Left cardiac atrium (tissue), 4 donors: ENCODE measurements around the gene FDXR. TPM values are rescaled to one million over a fixed set of nuclear protein-coding genes. Genes with fewer than 3 reads are reported as not detected.
"Not testable (repeated sequence)": the region's sequence is repeated elsewhere in the genome, so short reads cannot be mapped to it uniquely, and the experiment has no call there.

Experiments used
- ATAC-seq, 2 donors: fragments of 200-7000 bp; cut with Tn5 transposase; one replicate each; pipeline ENCODE4 v1.9.1; 2020; ENCODE audit warnings: mild to moderate bottlenecking in 2 of 2, moderate library complexity in 2 of 2
- DNase-seq: peaks from one replicate; pipeline ENCODE4 v3.0.0-alpha.2; 2020
- intact Hi-C, 2 donors: fragments of 100-400 bp; cut with DNase I; formaldehyde crosslinking; loops; one replicate each; pipeline versions ENCODE4 v1.14.1 to v1.15.1; 2022 to 2023
- long read RNA-seq: library from polyadenylated mRNA; unstranded; transcript quantifications from one replicate; pipeline ENCODE4 v2.0.0, GENCODE V29; 2021
- total RNA-seq, 2 donors: library from RNA; stranded (reverse); fragmentation: NEBNext Ultra II Directional; extraction: Animal tissue kit (Norgen Biotek cat#: 25700); gene quantifications; one replicate each; pipeline ENCODE4 v1.2.1, GENCODE V29; 2021
- donor health status: DM: no; HTN: yes; CAD: no.
- donor health status: DM: no; HTN: yes; CAD: no; lungs with severe emphysema.
- donor health status: DM: yes; HTN: yes; CAD: no.
- donor health status: Dilated cardiomyopathy.

The FDXR gene
- total RNA-seq, result 1 to 10 TPM; 6.6 to 8.1 TPM
- long read RNA-seq, transcript FDXR-201 (12 exons, 1,875 nt), result major isoform, 6 of 20 reads
- long read RNA-seq, transcript FDXR-205 (11 exons, 1,827 nt), result major isoform, 6 of 20 reads
- long read RNA-seq, partial matches to known transcripts, result 1 of 20 reads
- long read RNA-seq, other reads (novel, unspliced or antisense), result 7 of 20 reads

GRCh38 chr17:74872313-74873036 is at the start of gene FDXR:
TSS of gene FDXR (minus strand) at chr17:74872994. CDS start at chr17:74872944, 50 bp downstream.
- peak; percentile 0 to 21 for ATAC-seq
- no peak for DNase-seq
- intact Hi-C loops, result no loop called here

- intact Hi-C loops, result no loop called here
- no peak for ATAC-seq
- no peak for DNase-seq
These were observed 49.4 kb upstream of the FDXR start for GRCh38 chr17:74922172-74922571.

GRCh38 chr17:74921769-74922168 is 49.0 kb upstream of the FDXR start:
- no peak for DNase-seq
- no peak for ATAC-seq
- intact Hi-C loops, result no loop called here

GRCh38 chr17:74921026-74921681 is 48.4 kb upstream of the FDXR start:
- intact Hi-C loops, result no loop called here
- ATAC-seq, result peak; percentile 33 to 78
- DNase-seq, result no peak

- peak in 1 of 2 donors; percentile 2 for ATAC-seq
- DNase-seq, result no peak
- intact Hi-C loops, result no loop called here
These were observed 47.8 kb upstream of the FDXR start for GRCh38 chr17:74920642-74921025.

GRCh38 chr17:74920306-74920620 is 47.5 kb upstream of the FDXR start:
- ATAC-seq (no peak), DNase-seq (no peak)
- intact Hi-C loops, result no loop called here

GRCh38 chr17:74919440-74920305 is 46.9 kb upstream of the FDXR start:
- intact Hi-C loops, result no loop called here
- ATAC-seq (no peak), DNase-seq (no peak)

- ATAC-seq (no peak), DNase-seq (no peak)
- intact Hi-C loops, result no loop called here
These were observed 46.1 kb upstream of the FDXR start for GRCh38 chr17:74918906-74919305.

GRCh38 chr17:74917430-74917829 is 44.6 kb upstream of the FDXR start:
- no peak for DNase-seq
- intact Hi-C loops, result no loop called here
- ATAC-seq, result peak in 1 of 2 donors; percentile 11

- DNase-seq (no peak), ATAC-seq (no peak)
- intact Hi-C loops, result no loop called here
These were observed 44.0 kb upstream of the FDXR start for GRCh38 chr17:74916851-74917199.

- ATAC-seq (no peak), DNase-seq (no peak)
- intact Hi-C loops, result no loop called here
These were observed 43.5 kb upstream of the FDXR start for GRCh38 chr17:74916136-74916850.

GRCh38 chr17:74911423-74911822 is 38.6 kb upstream of the FDXR start:
- DNase-seq, ATAC-seq, intact Hi-C loops: not testable (repeated sequence)

- intact Hi-C loops, ATAC-seq, DNase-seq: not testable (repeated sequence)
These were observed 36.3 kb upstream of the FDXR start for GRCh38 chr17:74909097-74909496.

- DNase-seq (no peak), ATAC-seq (no peak)
- intact Hi-C loops, result no loop called here
These were observed 34.2 kb upstream of the FDXR start for GRCh38 chr17:74907012-74907411.

GRCh38 chr17:74906214-74906793 is 33.5 kb upstream of the FDXR start:
- DNase-seq, intact Hi-C loops, ATAC-seq: not testable (repeated sequence)

GRCh38 chr17:74904687-74905409 is 32.1 kb upstream of the FDXR start:
- intact Hi-C loops, result no loop called here
- DNase-seq (no peak), ATAC-seq (no peak)

- no peak for DNase-seq
- intact Hi-C loops, result no loop called here
- ATAC-seq, result no peak
These were observed 30.9 kb upstream of the FDXR start for GRCh38 chr17:74903671-74904070.

- DNase-seq (no peak), ATAC-seq (no peak)
- intact Hi-C loops, result no loop called here
These were observed 30.2 kb upstream of the FDXR start for GRCh38 chr17:74903034-74903433.
